ENCODE measurements around the gene GPR18.

GRCh38 chr13:99264051-99264450 is 5.9 kb upstream of the GPR18 start:
- TF ChIP-seq POLR2A (IDR thresholded peaks at IDR 0.05) (no peak), CTCF (IDR thresholded peaks at IDR 0.05 in 4 of 5, conservative IDR thresholded peaks at IDR 0.05 in 1 of 5) (no peak)

Data from gastrocnemius medialis (tissue), 4 donors.